ENCODE measurements around the gene NTN4.

NTN4 gene

GRCh38 chr12:95633732-95634465 lies 156.7 kb downstream of the NTN4 start:
- Histone ChIP-seq H3K36me3 (ENCODE audit: low read depth) (no peaks in the 10 kb centered on the region), H3K27me3 (ENCODE audit: insufficient read depth, poor library complexity, severe bottlenecking) (no peaks in the 10 kb centered on the region), H3K27ac (ENCODE audit: poor library complexity, severe bottlenecking) (peak overlapping the region; percentile 98), H3K4me1 (ENCODE audit: insufficient read depth, poor library complexity, severe bottlenecking) (peaks cover 41% of the 10 kb centered on the region), H3K4me3 (ENCODE audit: severe bottlenecking) (no peak overlapping the region), H3K9me3 (ENCODE audit: severe bottlenecking) (no peaks in the 10 kb centered on the region)
- peak; percentile 61 for ATAC-seq (ENCODE audit: low read depth)
- DNase-seq (ENCODE audit: low spot score) = no peak
- no peak for TF ChIP-seq CTCF (IDR thresholded peaks at IDR 0.05; ENCODE audit: poor library complexity, severe bottlenecking)

- H3K4me1 ChIP-seq (ENCODE audit: insufficient read depth, poor library complexity, severe bottlenecking) = peaks cover 44% of the 10 kb centered on the region
- no peaks in the 10 kb centered on the region for H3K27me3 ChIP-seq (ENCODE audit: insufficient read depth, poor library complexity, severe bottlenecking)
- DNase-seq (ENCODE audit: low spot score) = peak; percentile 97
- no peaks in the 10 kb centered on the region for H3K36me3 ChIP-seq (ENCODE audit: low read depth)
- H3K27ac ChIP-seq (ENCODE audit: poor library complexity, severe bottlenecking) = peak overlapping the region; percentile 98
- no peak overlapping the region for H3K4me3 ChIP-seq (ENCODE audit: severe bottlenecking)
- peak; percentile 80 for ATAC-seq (ENCODE audit: low read depth)
- TF ChIP-seq CTCF (IDR thresholded peaks at IDR 0.05; ENCODE audit: poor library complexity, severe bottlenecking) = no peak
- H3K9me3 ChIP-seq (ENCODE audit: severe bottlenecking) = no peaks in the 10 kb centered on the region
Measured at GRCh38 chr12:95633049-95633731, 157.4 kb downstream of the NTN4 start.

GRCh38 chr12:95630496-95630895 lies 160.1 kb downstream of the NTN4 start:
- DNase-seq (ENCODE audit: low spot score) (no peak), ATAC-seq (ENCODE audit: low read depth) (no peak)
- Histone ChIP-seq H3K9me3 (ENCODE audit: severe bottlenecking) (no peaks in the 10 kb centered on the region), H3K27ac (ENCODE audit: poor library complexity, severe bottlenecking) (no peak overlapping the region), H3K4me1 (ENCODE audit: insufficient read depth, poor library complexity, severe bottlenecking) (peaks cover 39% of the 10 kb centered on the region), H3K27me3 (ENCODE audit: insufficient read depth, poor library complexity, severe bottlenecking) (no peaks in the 10 kb centered on the region), H3K36me3 (ENCODE audit: low read depth) (no peaks in the 10 kb centered on the region), H3K4me3 (ENCODE audit: severe bottlenecking) (no peak overlapping the region)
- TF ChIP-seq CTCF (IDR thresholded peaks at IDR 0.05; ENCODE audit: poor library complexity, severe bottlenecking) = no peak

GRCh38 chr12:95629392-95629791 lies 161.2 kb downstream of the NTN4 start:
- Histone ChIP-seq H3K27ac (ENCODE audit: poor library complexity, severe bottlenecking) (no peak overlapping the region), H3K4me3 (ENCODE audit: severe bottlenecking) (no peak overlapping the region), H3K9me3 (ENCODE audit: severe bottlenecking) (no peaks in the 10 kb centered on the region), H3K36me3 (ENCODE audit: low read depth) (no peaks in the 10 kb centered on the region), H3K27me3 (ENCODE audit: insufficient read depth, poor library complexity, severe bottlenecking) (no peaks in the 10 kb centered on the region), H3K4me1 (ENCODE audit: insufficient read depth, poor library complexity, severe bottlenecking) (peaks cover 28% of the 10 kb centered on the region)
- no peak for ATAC-seq (ENCODE audit: low read depth)
- no peak for DNase-seq (ENCODE audit: low spot score)
- no peak for TF ChIP-seq CTCF (IDR thresholded peaks at IDR 0.05; ENCODE audit: poor library complexity, severe bottlenecking)

- Histone ChIP-seq H3K4me1 (ENCODE audit: insufficient read depth, poor library complexity, severe bottlenecking) (peaks cover 9% of the 10 kb centered on the region), H3K36me3 (ENCODE audit: low read depth) (no peaks in the 10 kb centered on the region), H3K4me3 (ENCODE audit: severe bottlenecking) (no peak overlapping the region), H3K9me3 (ENCODE audit: severe bottlenecking) (no peaks in the 10 kb centered on the region), H3K27ac (ENCODE audit: poor library complexity, severe bottlenecking) (no peak overlapping the region), H3K27me3 (ENCODE audit: insufficient read depth, poor library complexity, severe bottlenecking) (no peaks in the 10 kb centered on the region)
- ATAC-seq (ENCODE audit: low read depth) (no peak), DNase-seq (ENCODE audit: low spot score) (no peak)
- TF ChIP-seq CTCF (IDR thresholded peaks at IDR 0.05; ENCODE audit: poor library complexity, severe bottlenecking) = no peak
Measured at GRCh38 chr12:95626854-95627253, 163.7 kb downstream of the NTN4 start.

All from RWPE2 (cell line).